Measurements from ENCODE around the gene GAS2L2.

GAS2L2 gene

GRCh38 chr17:35736236-35736635, 16.8 kb downstream of the GAS2L2 start:
- H3K9me3 ChIP-seq (ENCODE audit: low read depth, low read length) = no peaks in the 10 kb centered on the region
- H3K27ac ChIP-seq = no peak overlapping the region
- no peaks in the 10 kb centered on the region for H3K36me3 ChIP-seq (ENCODE audit: insufficient read depth, low read length)
- no peak overlapping the region for H3K4me3 ChIP-seq
- H3K9ac ChIP-seq (ENCODE audit: insufficient read length) = no peak overlapping the region
- no peak for DNase-seq (ENCODE audit: low read depth, low spot score)
- TF ChIP-seq POLR2AphosphoS5 (IDR thresholded peaks at IDR 0.05; ENCODE audit: borderline replicate concordance, low read depth, low read length) = no peak
- no peak for TF ChIP-seq EZH2 (IDR thresholded peaks at IDR 0.05)
- no peak for TF ChIP-seq FOXP2 (optimal IDR thresholded peaks at IDR 0.05; ENCODE audit: control extremely low read depth, extremely low read length, insufficient read depth)

DNA sequence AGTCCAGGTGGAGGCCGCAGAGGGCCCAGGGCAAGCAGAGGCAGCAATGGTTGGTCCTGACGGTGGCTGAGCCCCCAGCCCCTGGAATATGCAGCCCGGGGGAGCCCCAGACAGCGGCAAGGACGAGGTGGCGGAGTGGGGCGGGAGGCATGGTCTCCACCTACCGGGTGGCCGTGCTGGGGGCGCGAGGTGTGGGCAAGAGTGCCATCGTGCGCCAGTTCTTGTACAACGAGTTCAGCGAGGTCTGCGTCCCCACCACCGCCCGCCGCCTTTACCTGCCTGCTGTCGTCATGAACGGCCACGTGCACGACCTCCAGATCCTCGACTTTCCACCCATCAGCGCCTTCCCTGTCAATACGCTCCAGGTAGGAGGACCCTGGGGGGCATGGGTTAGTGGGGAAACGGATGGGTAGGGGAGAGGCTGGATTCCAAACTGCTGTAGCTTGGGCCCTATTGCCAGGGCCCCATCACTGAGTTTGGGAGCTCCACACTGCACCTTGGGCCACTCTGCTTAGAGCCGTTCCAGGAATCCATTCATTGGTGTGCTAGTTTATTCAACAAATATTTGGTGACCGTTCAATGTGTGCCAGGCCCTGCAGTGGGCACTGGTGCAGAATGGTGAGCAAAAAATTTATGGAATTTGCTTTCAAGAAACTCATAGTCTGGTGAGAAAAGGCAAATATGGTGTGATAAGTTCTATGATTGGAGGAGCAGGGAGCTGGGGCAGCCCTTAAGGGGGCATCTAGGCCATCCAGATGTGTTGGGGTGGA, 17.8 kb downstream of the GAS2L2 start:
- no peak for DNase-seq (ENCODE audit: low read depth, low spot score)
- no peak overlapping the region for H3K4me3 ChIP-seq

GRCh38 chr17:35734396-35734795, 18.6 kb downstream of the GAS2L2 start:
- TF ChIP-seq POLR2AphosphoS5 (IDR thresholded peaks at IDR 0.05; ENCODE audit: borderline replicate concordance, low read depth, low read length) = no peak
- TF ChIP-seq FOXP2 (optimal IDR thresholded peaks at IDR 0.05; ENCODE audit: control extremely low read depth, extremely low read length, insufficient read depth) = no peak
- TF ChIP-seq EZH2 (IDR thresholded peaks at IDR 0.05) = no peak
- H3K4me3 ChIP-seq = no peak overlapping the region
- DNase-seq (ENCODE audit: low read depth, low spot score) = no peak
- H3K9me3 ChIP-seq (ENCODE audit: low read depth, low read length) = no peaks in the 10 kb centered on the region
- H3K9ac ChIP-seq (ENCODE audit: insufficient read length) = no peak overlapping the region
- H3K36me3 ChIP-seq (ENCODE audit: insufficient read depth, low read length) = no peaks in the 10 kb centered on the region
- no peak overlapping the region for H3K27ac ChIP-seq

More for the DNA sequence above, 17.8 kb downstream of the GAS2L2 start:
- Histone ChIP-seq H3K9me3 (ENCODE audit: low read depth, low read length) (no peaks in the 10 kb centered on the region), H3K27ac (no peak overlapping the region), H3K36me3 (ENCODE audit: insufficient read depth, low read length) (no peaks in the 10 kb centered on the region), H3K9ac (ENCODE audit: insufficient read length) (no peak overlapping the region)
- TF ChIP-seq POLR2AphosphoS5 (IDR thresholded peaks at IDR 0.05; ENCODE audit: borderline replicate concordance, low read depth, low read length) (no peak), EZH2 (IDR thresholded peaks at IDR 0.05) (no peak), FOXP2 (optimal IDR thresholded peaks at IDR 0.05; ENCODE audit: control extremely low read depth, extremely low read length, insufficient read depth) (no peak)

- Histone ChIP-seq H3K9me3 (ENCODE audit: low read depth, low read length) (no peaks in the 10 kb centered on the region), H3K9ac (ENCODE audit: insufficient read length) (no peak overlapping the region), H3K4me3 (no peak overlapping the region), H3K36me3 (ENCODE audit: insufficient read depth, low read length) (no peaks in the 10 kb centered on the region), H3K27ac (no peak overlapping the region)
- TF ChIP-seq POLR2AphosphoS5 (IDR thresholded peaks at IDR 0.05; ENCODE audit: borderline replicate concordance, low read depth, low read length) = no peak
- no peak for TF ChIP-seq EZH2 (IDR thresholded peaks at IDR 0.05)
- no peak for TF ChIP-seq FOXP2 (optimal IDR thresholded peaks at IDR 0.05; ENCODE audit: control extremely low read depth, extremely low read length, insufficient read depth)
- DNase-seq (ENCODE audit: low read depth, low spot score) = no peak
Measured at GRCh38 chr17:35733366-35733765, 19.7 kb downstream of the GAS2L2 start.

DNA sequence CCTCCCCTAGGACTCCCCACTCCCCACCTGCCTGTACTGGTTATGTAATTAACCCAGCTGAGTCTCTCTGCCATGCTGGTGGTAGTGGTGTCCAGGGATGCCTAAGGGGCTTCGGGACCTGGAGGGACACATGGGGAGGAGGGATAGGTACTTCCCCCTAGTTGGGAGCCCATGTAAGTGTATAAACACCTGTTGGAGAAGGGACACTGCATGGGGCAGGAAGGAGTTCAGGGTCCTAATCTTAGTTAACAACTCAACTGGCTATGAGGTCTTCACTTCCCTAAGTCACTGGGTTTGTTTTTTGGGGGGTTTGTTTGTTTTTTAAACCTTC, 20.3 kb downstream of the GAS2L2 start:
- DNase-seq (ENCODE audit: low read depth, low spot score) = no peak
- Histone ChIP-seq H3K36me3 (ENCODE audit: insufficient read depth, low read length) (no peaks in the 10 kb centered on the region), H3K9me3 (ENCODE audit: low read depth, low read length) (no peaks in the 10 kb centered on the region), H3K27ac (no peak overlapping the region), H3K4me3 (no peak overlapping the region), H3K9ac (ENCODE audit: insufficient read length) (no peak overlapping the region)
- TF ChIP-seq FOXP2 (optimal IDR thresholded peaks at IDR 0.05; ENCODE audit: control extremely low read depth, extremely low read length, insufficient read depth) (no peak), POLR2AphosphoS5 (IDR thresholded peaks at IDR 0.05; ENCODE audit: borderline replicate concordance, low read depth, low read length) (no peak), EZH2 (IDR thresholded peaks at IDR 0.05) (no peak)

GRCh38 chr17:35731917-35732805, 20.9 kb downstream of the GAS2L2 start:
- Histone ChIP-seq H3K9me3 (ENCODE audit: low read depth, low read length) (no peaks in the 10 kb centered on the region), H3K9ac (ENCODE audit: insufficient read length) (no peak overlapping the region), H3K27ac (no peak overlapping the region), H3K4me3 (peak overlapping the region; percentile 73), H3K36me3 (ENCODE audit: insufficient read depth, low read length) (no peaks in the 10 kb centered on the region)
- DNase-seq (ENCODE audit: low read depth, low spot score) = no peak
- TF ChIP-seq EZH2 (IDR thresholded peaks at IDR 0.05) (no peak), FOXP2 (optimal IDR thresholded peaks at IDR 0.05; ENCODE audit: control extremely low read depth, extremely low read length, insufficient read depth) (no peak), POLR2AphosphoS5 (IDR thresholded peaks at IDR 0.05; ENCODE audit: borderline replicate concordance, low read depth, low read length) (no peak)

- TF ChIP-seq POLR2AphosphoS5 (IDR thresholded peaks at IDR 0.05; ENCODE audit: borderline replicate concordance, low read depth, low read length) (0 out of 2 replicates have a peak, but pooled peaks have one; percentile 36), EZH2 (IDR thresholded peaks at IDR 0.05) (no peak), FOXP2 (optimal IDR thresholded peaks at IDR 0.05; ENCODE audit: control extremely low read depth, extremely low read length, insufficient read depth) (no peak)
- DNase-seq (ENCODE audit: low read depth, low spot score) = no peak
- no peak within 1 kb of the TSS for H3K9ac ChIP-seq (ENCODE audit: insufficient read length)
- no peaks in the 10 kb centered on the region for H3K36me3 ChIP-seq (ENCODE audit: insufficient read depth, low read length)
- peak within 1 kb of the TSS; percentile 73 for H3K4me3 ChIP-seq
- H3K27ac ChIP-seq = no peak within 1 kb of the TSS
- H3K9me3 ChIP-seq (ENCODE audit: low read depth, low read length) = no peaks in the 10 kb centered on the region
Measured at GRCh38 chr17:35731239-35731916, 21.7 kb downstream of the GAS2L2 start, which contains the start of gene RASL10B. RASL10B (plus strand) TSS chr17:35731639; CDS start chr17:35735185, 3,546 bp downstream.

Measured in SK-N-MC (cell line).